WTC11 (cell line): ENCODE data around the gene ZCCHC24. TPM values are rescaled to one million over a fixed set of nuclear protein-coding genes. Genes with fewer than 3 reads are reported as not detected.

Source experiments
- ATAC-seq: fragments of 200-7000 bp; cut with Tn5 transposase; 2 replicates; pipeline ENCODE4 v1.10.0; 2021; ENCODE audit warnings: mild to moderate bottlenecking, moderate library complexity
- CTCF ChIA-PET: fragments of 300-600 bp; sonication (Branson Sonifier 250); formaldehyde crosslinking; loops from one replicate; lab custom pipeline; 2021; ENCODE audit warnings: antibody characterized with exemption; lab: Charles Lee
- POLR2A ChIA-PET: fragments of 350-600 bp; sonication (Branson Sonifier 250); formaldehyde crosslinking; loops from one replicate; lab custom pipeline; 2021; ENCODE audit warnings: antibody characterized with exemption; lab: Charles Lee
- DNase-seq: peaks from one replicate; pipeline ENCODE4 v3.0.0; 2021; ENCODE audit warnings: low spot score
- H3K27ac Mint-ChIP-seq: 2 replicates; pipeline ENCODE4 v1.8.0; 2021; ENCODE audit warnings: mixed read lengths
- H3K27me3 Mint-ChIP-seq: 2 replicates; pipeline ENCODE4 v1.8.0; 2021; ENCODE audit warnings: low read depth, mild to moderate bottlenecking, moderate library complexity, mixed read lengths
- H3K36me3 Mint-ChIP-seq: 2 replicates; pipeline ENCODE4 v1.8.0; 2021; ENCODE audit warnings: mixed read lengths
- H3K4me1 Mint-ChIP-seq: 2 replicates; pipeline ENCODE4 v1.8.0; 2022; ENCODE audit warnings: mixed read lengths
- H3K4me3 Mint-ChIP-seq: 2 replicates; pipeline ENCODE4 v1.8.0; 2021; ENCODE audit warnings: mild to moderate bottlenecking, moderate library complexity, mixed read lengths
- H3K9me3 Mint-ChIP-seq: 2 replicates; pipeline ENCODE4 v1.8.0; 2021; ENCODE audit warnings: mixed read lengths
- AR ChIP-seq: fragments of 250-450 bp; sonication (Bioruptor Pico); IDR thresholded peaks from 2 replicates; pipeline ENCODE4 v1.9.0; 2021; ENCODE audit warnings: mild to moderate bottlenecking
- ATF1 ChIP-seq: sonication (generic); formaldehyde crosslinking; IDR thresholded peaks from 2 replicates; pipeline ENCODE4 v1.8.1; 2023; ENCODE audit warnings: mild to moderate bottlenecking, moderate library complexity, missing genetic modification reagents
- ATF2 ChIP-seq: sonication (generic); formaldehyde crosslinking; IDR thresholded peaks from 2 replicates; pipeline ENCODE4 v1.8.1; 2022; ENCODE audit warnings: low read depth, missing genetic modification reagents, borderline replicate concordance
- CDX4 ChIP-seq: fragments of 250-450 bp; sonication (Bioruptor Pico); IDR thresholded peaks from 2 replicates; pipeline ENCODE4 v1.9.0; 2021; ENCODE audit warnings: moderate library complexity, mild to moderate bottlenecking, inconsistent platforms, borderline replicate concordance
- ERG ChIP-seq: fragments of 250-450 bp; sonication (Bioruptor Pico); IDR thresholded peaks from 2 replicates; pipeline ENCODE4 v1.8.0; 2021; ENCODE audit warnings: mild to moderate bottlenecking
- ETV6 ChIP-seq: sonication (generic); formaldehyde crosslinking; IDR thresholded peaks from 2 replicates; pipeline ENCODE4 v1.8.1; 2022; ENCODE audit warnings: mild to moderate bottlenecking, missing genetic modification reagents
- FOXJ3 ChIP-seq: sonication (generic); formaldehyde crosslinking; IDR thresholded peaks from 2 replicates; pipeline ENCODE4 v1.9.0; 2021; ENCODE audit warnings: missing genetic modification reagents, mild to moderate bottlenecking, borderline replicate concordance
- FOXK1 ChIP-seq: sonication (generic); formaldehyde crosslinking; IDR thresholded peaks from 2 replicates; pipeline ENCODE4 v1.8.0; 2022; ENCODE audit warnings: mild to moderate bottlenecking, moderate library complexity, missing genetic modification reagents
- FOXP4 ChIP-seq: sonication (generic); formaldehyde crosslinking; IDR thresholded peaks from 2 replicates; pipeline ENCODE4 v1.8.0; 2022; ENCODE audit warnings: mild to moderate bottlenecking, missing genetic modification reagents
- HMGA2 ChIP-seq: fragments of 250-450 bp; sonication (Bioruptor Pico); IDR thresholded peaks from 2 replicates; pipeline ENCODE4 v1.4.0; 2021; ENCODE audit warnings: mild to moderate bottlenecking, moderate library complexity
- JUN ChIP-seq: sonication (generic); formaldehyde crosslinking; IDR thresholded peaks from 2 replicates; pipeline ENCODE4 v1.8.0; 2023; ENCODE audit warnings: mild to moderate bottlenecking, missing genetic modification reagents
- MXD4 ChIP-seq: fragments of 250-450 bp; sonication (Bioruptor Pico); IDR thresholded peaks from 2 replicates; pipeline ENCODE4 v1.8.0; 2021; ENCODE audit warnings: mild to moderate bottlenecking, moderate library complexity, borderline replicate concordance
- PREB ChIP-seq: sonication (generic); formaldehyde crosslinking; IDR thresholded peaks from 2 replicates; pipeline ENCODE4 v1.8.1; 2022; ENCODE audit warnings: mild to moderate bottlenecking, missing genetic modification reagents, moderate library complexity, borderline replicate concordance
- SP1 ChIP-seq: sonication (generic); formaldehyde crosslinking; conservative IDR thresholded peaks from 2 replicates; pipeline ENCODE4 v1.8.1; 2022; ENCODE audit warnings: missing genetic modification reagents
- TCF7 ChIP-seq: sonication (generic); formaldehyde crosslinking; IDR thresholded peaks from 2 replicates; pipeline ENCODE4 v1.8.0; 2022; ENCODE audit warnings: mild to moderate bottlenecking, low read depth, missing genetic modification reagents, moderate library complexity
- ZBTB21 ChIP-seq: sonication (generic); formaldehyde crosslinking; IDR thresholded peaks from 2 replicates; pipeline ENCODE4 v1.8.1; 2023; ENCODE audit warnings: mild to moderate bottlenecking, missing genetic modification reagents, borderline replicate concordance
- ZNF138 ChIP-seq: sonication (generic); formaldehyde crosslinking; conservative IDR thresholded peaks from 2 replicates; pipeline ENCODE4 v1.8.1; 2022; ENCODE audit warnings: mild to moderate bottlenecking, moderate library complexity, missing genetic modification reagents
- ZNF219 ChIP-seq: sonication (generic); formaldehyde crosslinking; IDR thresholded peaks from 2 replicates; pipeline ENCODE4 v1.8.0; 2023; ENCODE audit warnings: missing genetic modification reagents, mild to moderate bottlenecking, borderline replicate concordance
- ZNF281 ChIP-seq: sonication (generic); formaldehyde crosslinking; IDR thresholded peaks from 2 replicates; pipeline ENCODE4 v1.8.0; 2023; ENCODE audit warnings: mild to moderate bottlenecking, missing genetic modification reagents
- ZNF396 ChIP-seq: fragments of 250-450 bp; sonication (Bioruptor Pico); IDR thresholded peaks from 2 replicates; pipeline ENCODE4 v1.8.0; 2021; ENCODE audit warnings: mild to moderate bottlenecking, moderate library complexity, borderline replicate concordance
- total RNA-seq: library from RNA; stranded (reverse); gene quantifications from 3 replicates; pipeline ENCODE4 v1.2.3, GENCODE V29; 2021
- TF ChIP-seq, protein P1 (sequence below): sonication (generic); formaldehyde crosslinking; IDR thresholded peaks from 2 replicates; pipeline ENCODE4 v1.8.1; 2023; ENCODE audit warnings: mild to moderate bottlenecking, missing genetic modification reagents

ZCCHC24 gene
- total RNA-seq, 1 experiment from 2014 or later: 7.7 TPM

DNA sequence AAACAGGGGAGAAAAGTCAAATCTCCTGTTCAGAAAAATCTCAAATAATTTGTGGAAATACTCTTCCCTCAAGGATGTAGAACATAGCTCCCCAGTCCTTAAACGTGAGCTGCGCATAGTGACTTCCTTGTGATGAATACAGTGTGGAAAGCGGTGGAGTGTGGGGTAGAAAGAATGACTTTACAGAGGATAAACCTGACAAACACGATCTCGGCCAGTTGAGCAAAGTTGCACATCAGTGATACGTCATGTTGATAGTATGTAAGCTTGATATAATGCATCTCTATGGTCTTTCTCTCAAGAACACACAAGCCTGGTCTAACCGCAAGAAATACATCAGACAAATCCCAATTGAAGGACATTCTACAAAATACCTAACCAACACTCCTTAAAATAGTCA, 32.0 kb upstream of the ZCCHC24 start:
- Mint-ChIP-seq H3K36me3 (no peaks in the 10 kb centered on the region), H3K9me3 (peaks cover 6% of the 10 kb centered on the region; the same call in 1 of the 2 replicates), H3K4me3 (no peak overlapping the region), H3K27ac (no peak overlapping the region), H3K4me1 (no peaks in the 10 kb centered on the region), H3K27me3 (peaks cover 20% of the 10 kb centered on the region)
- CTCF ChIA-PET: interaction anchor here (1.1 to 4.6 kb wide), 3 partner anchors 10 to 86 kb away, joined by 5 to 28 read pairs (median 6); no protein-coding TSS in a partner anchor
- DNase-seq: no peak
- TF ChIP-seq ZBTB21 (CRISPR knock-in tag): no peak
- no peak for TF ChIP-seq FOXP4
- no peak for TF ChIP-seq PREB (CRISPR knock-in tag)
- TF ChIP-seq ETV6 (CRISPR knock-in tag): no peak
- TF ChIP-seq ZNF281 (CRISPR knock-in tag): no peak
- no peak for TF ChIP-seq JUN (CRISPR knock-in tag)
- no peak for TF ChIP-seq SP1 (CRISPR knock-in tag)
- TF ChIP-seq MXD4: no peak
- no peak for TF ChIP-seq FOXJ3 (CRISPR knock-in tag)
- no peak for TF ChIP-seq CDX4 (CRISPR knock-in tag)
- TF ChIP-seq ATF2 (CRISPR knock-in tag): no peak
- no peak for TF ChIP-seq ERG
- no peak for TF ChIP-seq ZNF219 (CRISPR knock-in tag)
- TF ChIP-seq ZNF396 (CRISPR knock-in tag): no peak
- no peak for TF ChIP-seq ZNF138 (CRISPR knock-in tag)
- ATAC-seq: no peak
- POLR2A ChIA-PET: no interaction called here

DNA sequence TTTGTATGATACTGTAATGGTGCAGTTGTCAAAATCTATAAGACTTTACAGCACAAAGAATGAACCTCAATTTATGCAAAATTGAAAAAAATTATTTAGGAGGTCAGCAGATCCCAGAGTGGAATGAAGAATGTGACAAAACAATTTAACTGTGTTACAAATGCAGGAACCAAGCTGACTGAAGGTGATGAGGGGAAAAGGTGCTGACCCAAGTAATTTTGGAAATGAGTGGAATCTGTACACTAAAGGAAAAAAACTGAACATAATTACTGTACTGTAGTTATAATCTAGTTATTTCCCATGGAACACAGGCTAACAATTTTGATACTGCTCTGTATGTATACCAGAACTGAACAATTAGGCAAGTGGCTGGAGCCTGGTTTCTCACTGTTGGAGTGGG, 31.2 kb upstream of the ZCCHC24 start:
- Mint-ChIP-seq H3K4me3 (no peak overlapping the region), H3K27me3 (peaks cover 20% of the 10 kb centered on the region), H3K4me1 (no peaks in the 10 kb centered on the region), H3K36me3 (no peaks in the 10 kb centered on the region), H3K27ac (no peak overlapping the region), H3K9me3 (peaks cover 6% of the 10 kb centered on the region; the same call in 1 of the 2 replicates)
- no peak for ATAC-seq
- no peak for DNase-seq
- POLR2A ChIA-PET: no interaction called here
- CTCF ChIA-PET: interaction anchor here (0.7 to 4.6 kb wide), 4 partner anchors 9 to 85 kb away, joined by 3 to 28 read pairs (median 6); no protein-coding TSS in a partner anchor
- TF ChIP-seq FOXK1 (CRISPR knock-in tag): no peak
- TF ChIP-seq HMGA2 (CRISPR knock-in tag): no peak
- TF ChIP-seq AR (CRISPR knock-in tag): no peak
- no peak for TF ChIP-seq ATF1 (CRISPR knock-in tag)
- TF ChIP-seq, protein P1, sequence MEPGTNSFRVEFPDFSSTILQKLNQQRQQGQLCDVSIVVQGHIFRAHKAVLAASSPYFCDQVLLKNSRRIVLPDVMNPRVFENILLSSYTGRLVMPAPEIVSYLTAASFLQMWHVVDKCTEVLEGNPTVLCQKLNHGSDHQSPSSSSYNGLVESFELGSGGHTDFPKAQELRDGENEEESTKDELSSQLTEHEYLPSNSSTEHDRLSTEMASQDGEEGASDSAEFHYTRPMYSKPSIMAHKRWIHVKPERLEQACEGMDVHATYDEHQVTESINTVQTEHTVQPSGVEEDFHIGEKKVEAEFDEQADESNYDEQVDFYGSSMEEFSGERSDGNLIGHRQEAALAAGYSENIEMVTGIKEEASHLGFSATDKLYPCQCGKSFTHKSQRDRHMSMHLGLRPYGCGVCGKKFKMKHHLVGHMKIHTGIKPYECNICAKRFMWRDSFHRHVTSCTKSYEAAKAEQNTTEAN (CRISPR knock-in tag): no peak
- no peak for TF ChIP-seq TCF7 (CRISPR knock-in tag)
